Panc1 (cell line): ENCODE results near the gene TMA7. TPM values are rescaled to one million over a fixed set of nuclear protein-coding genes. Genes with fewer than 3 reads are reported as not detected.

Experiments used
- ATAC-seq: fragments of 200-7000 bp; cut with Tn5 transposase; 2 replicates; pipeline ENCODE4 v1.9.1; 2020; ENCODE audit warnings: mild to moderate bottlenecking, moderate library complexity
- BruUV-seq: library from RNA; stranded (reverse); fragments of 400-500 nt; replicated peaks from 2 replicates; lab custom pipeline; 2021; lab: Mats Ljungman, UMichigan
- CTCF ChIA-PET: fragments of 300-600 bp; sonication (Branson Sonifier 250); formaldehyde crosslinking; loops from one replicate; lab custom pipeline; 2022; ENCODE audit warnings: antibody characterized with exemption; lab: Charles Lee
- POLR2A ChIA-PET: fragments of 300-600 bp; sonication (Branson Sonifier 250); formaldehyde crosslinking; loops from one replicate; lab custom pipeline; 2022; ENCODE audit warnings: antibody characterized with exemption; lab: Charles Lee
- DNase-seq: peaks from one replicate; pipeline ENCODE4 v3.0.0-alpha.2; 2010; ENCODE audit warnings: low read depth, low spot score
- H3K27ac ChIP-seq: 2 replicates; pipeline ENCODE4 v1.5.1; 2011; ENCODE audit warnings: mild to moderate bottlenecking, low read length, inconsistent platforms
- H3K27me3 ChIP-seq: fragments of 200-500 bp; sonication (Bioruptor generic); 2 replicates; pipeline ENCODE4 v1.6.0; 2014; ENCODE audit warnings: low read length, inconsistent platforms; ENCODE audit not compliant: control insufficient read depth, insufficient read depth
- H3K36me3 ChIP-seq: fragments of 200-500 bp; sonication (Bioruptor generic); 2 replicates; pipeline ENCODE4 v1.5.1; 2014; ENCODE audit warnings: inconsistent platforms, mild to moderate bottlenecking, low read length, moderate library complexity; ENCODE audit not compliant: control insufficient read depth, insufficient read depth
- H3K4me1 ChIP-seq: 2 replicates; pipeline ENCODE4 v1.5.1; 2011; ENCODE audit warnings: inconsistent platforms, mild to moderate bottlenecking, low read length, moderate library complexity; ENCODE audit not compliant: control insufficient read depth, insufficient read depth
- H3K4me3 ChIP-seq, 2 experiments: 2 replicates each; pipeline ENCODE4 v1.5.1; 2011 to 2012; ENCODE audit warnings: low read depth in 2 of 2, low read length in 2 of 2, mild to moderate bottlenecking in 2 of 2, inconsistent platforms in 1 of 2, moderate library complexity in 1 of 2
- H3K9me3 ChIP-seq: fragments of 200-500 bp; sonication (Bioruptor generic); 2 replicates; pipeline ENCODE4 v1.5.1; 2014; ENCODE audit warnings: low read depth, mild to moderate bottlenecking, inconsistent platforms, low read length, moderate library complexity; ENCODE audit not compliant: control insufficient read depth, insufficient read depth
- POLR2AphosphoS5 ChIP-seq: IDR thresholded peaks from 2 replicates; pipeline ENCODE4 v1.6.1; 2012; ENCODE audit warnings: mild to moderate bottlenecking, low read depth, low read length, moderate library complexity
- SIN3A ChIP-seq: IDR thresholded peaks from 2 replicates; pipeline ENCODE4 v1.6.1; 2012; ENCODE audit warnings: low read depth, mild to moderate bottlenecking, low read length, moderate library complexity, borderline replicate concordance; ENCODE audit not compliant: insufficient read depth
- TCF7L2 ChIP-seq: IDR thresholded peaks from 2 replicates; pipeline ENCODE4 v1.6.1; 2011; ENCODE audit warnings: mild to moderate bottlenecking, low read depth, low read length, inconsistent platforms
- in situ Hi-C: cut with HindIII; loops from 2 replicates; pipeline ENCODE4 v1.10.0; 2016; ENCODE audit warnings: low sequenced_read_pairs, low pct_unique_long_range_greater_than_20kb
- intact Hi-C: fragments of 100-400 bp; cut with micrococcal nuclease; formaldehyde crosslinking; loops from one replicate; pipeline ENCODE4 v1.10.0; 2022; ENCODE audit not compliant: unreplicated experiment
- total RNA-seq: library from RNA; stranded (reverse); gene quantifications from one replicate; pipeline ENCODE4 v1.2.1, GENCODE V29; 2021; ENCODE audit not compliant: unreplicated experiment
- TF ChIP-seq, protein P1 (sequence below): fragments of 450-650 bp; IDR thresholded peaks from 2 replicates; pipeline ENCODE4 v1.5.1; 2017; ENCODE audit warnings: mild to moderate bottlenecking
- TF ChIP-seq, protein P2 (sequence below), 2 experiments: IDR thresholded peaks; 2 replicates each; pipeline ENCODE4 v1.6.1; 2011 to 2012; ENCODE audit warnings: low read depth in 2 of 2, control low read depth in 1 of 2, low read length in 1 of 2, mild to moderate bottlenecking in 1 of 2, moderate library complexity in 1 of 2; ENCODE audit not compliant: insufficient read depth in 1 of 2

The TMA7 gene
- total RNA-seq, 1 experiment from 2014 or later = 175 TPM

DNA sequence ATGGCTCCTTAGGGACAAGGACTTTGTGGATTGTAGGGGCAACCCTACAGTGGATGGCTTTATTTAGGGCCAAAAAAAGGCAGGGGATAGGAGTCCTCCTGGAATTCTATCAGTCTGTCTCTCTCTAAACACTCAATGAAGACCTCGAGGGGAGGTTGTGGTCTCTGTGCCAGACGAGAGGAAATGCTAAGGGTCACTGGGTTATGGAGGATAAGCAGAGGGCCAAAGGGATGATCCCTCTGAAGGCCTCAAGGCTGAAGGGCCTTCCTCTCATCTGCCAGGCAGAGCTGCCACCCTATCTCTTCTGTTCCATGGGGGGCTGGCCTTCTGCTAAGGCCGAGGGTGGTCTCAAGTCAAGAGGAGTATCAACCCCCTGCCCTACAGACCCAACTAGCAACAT lies 37.1 kb upstream of the TMA7 start:
- ATAC-seq (no peak), DNase-seq (no peak)
- Histone ChIP-seq H3K9me3 (no peaks in the 10 kb centered on the region), H3K27me3 (no peaks in the 10 kb centered on the region), H3K36me3 (no peaks in the 10 kb centered on the region), H3K4me3 (no peak overlapping the region), H3K27ac (no peak overlapping the region), H3K4me1 (no peaks in the 10 kb centered on the region)
- BruUV-seq = no TSS peak
- TF ChIP-seq TCF7L2 = no peak
- TF ChIP-seq, protein P1, sequence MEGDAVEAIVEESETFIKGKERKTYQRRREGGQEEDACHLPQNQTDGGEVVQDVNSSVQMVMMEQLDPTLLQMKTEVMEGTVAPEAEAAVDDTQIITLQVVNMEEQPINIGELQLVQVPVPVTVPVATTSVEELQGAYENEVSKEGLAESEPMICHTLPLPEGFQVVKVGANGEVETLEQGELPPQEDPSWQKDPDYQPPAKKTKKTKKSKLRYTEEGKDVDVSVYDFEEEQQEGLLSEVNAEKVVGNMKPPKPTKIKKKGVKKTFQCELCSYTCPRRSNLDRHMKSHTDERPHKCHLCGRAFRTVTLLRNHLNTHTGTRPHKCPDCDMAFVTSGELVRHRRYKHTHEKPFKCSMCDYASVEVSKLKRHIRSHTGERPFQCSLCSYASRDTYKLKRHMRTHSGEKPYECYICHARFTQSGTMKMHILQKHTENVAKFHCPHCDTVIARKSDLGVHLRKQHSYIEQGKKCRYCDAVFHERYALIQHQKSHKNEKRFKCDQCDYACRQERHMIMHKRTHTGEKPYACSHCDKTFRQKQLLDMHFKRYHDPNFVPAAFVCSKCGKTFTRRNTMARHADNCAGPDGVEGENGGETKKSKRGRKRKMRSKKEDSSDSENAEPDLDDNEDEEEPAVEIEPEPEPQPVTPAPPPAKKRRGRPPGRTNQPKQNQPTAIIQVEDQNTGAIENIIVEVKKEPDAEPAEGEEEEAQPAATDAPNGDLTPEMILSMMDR = no peak
- TF ChIP-seq, protein P2, sequence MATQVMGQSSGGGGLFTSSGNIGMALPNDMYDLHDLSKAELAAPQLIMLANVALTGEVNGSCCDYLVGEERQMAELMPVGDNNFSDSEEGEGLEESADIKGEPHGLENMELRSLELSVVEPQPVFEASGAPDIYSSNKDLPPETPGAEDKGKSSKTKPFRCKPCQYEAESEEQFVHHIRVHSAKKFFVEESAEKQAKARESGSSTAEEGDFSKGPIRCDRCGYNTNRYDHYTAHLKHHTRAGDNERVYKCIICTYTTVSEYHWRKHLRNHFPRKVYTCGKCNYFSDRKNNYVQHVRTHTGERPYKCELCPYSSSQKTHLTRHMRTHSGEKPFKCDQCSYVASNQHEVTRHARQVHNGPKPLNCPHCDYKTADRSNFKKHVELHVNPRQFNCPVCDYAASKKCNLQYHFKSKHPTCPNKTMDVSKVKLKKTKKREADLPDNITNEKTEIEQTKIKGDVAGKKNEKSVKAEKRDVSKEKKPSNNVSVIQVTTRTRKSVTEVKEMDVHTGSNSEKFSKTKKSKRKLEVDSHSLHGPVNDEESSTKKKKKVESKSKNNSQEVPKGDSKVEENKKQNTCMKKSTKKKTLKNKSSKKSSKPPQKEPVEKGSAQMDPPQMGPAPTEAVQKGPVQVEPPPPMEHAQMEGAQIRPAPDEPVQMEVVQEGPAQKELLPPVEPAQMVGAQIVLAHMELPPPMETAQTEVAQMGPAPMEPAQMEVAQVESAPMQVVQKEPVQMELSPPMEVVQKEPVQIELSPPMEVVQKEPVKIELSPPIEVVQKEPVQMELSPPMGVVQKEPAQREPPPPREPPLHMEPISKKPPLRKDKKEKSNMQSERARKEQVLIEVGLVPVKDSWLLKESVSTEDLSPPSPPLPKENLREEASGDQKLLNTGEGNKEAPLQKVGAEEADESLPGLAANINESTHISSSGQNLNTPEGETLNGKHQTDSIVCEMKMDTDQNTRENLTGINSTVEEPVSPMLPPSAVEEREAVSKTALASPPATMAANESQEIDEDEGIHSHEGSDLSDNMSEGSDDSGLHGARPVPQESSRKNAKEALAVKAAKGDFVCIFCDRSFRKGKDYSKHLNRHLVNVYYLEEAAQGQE (IDR thresholded peaks at IDR 0.05; ENCODE audit: insufficient read depth in 1 of 2, low read depth in 2 of 2, low read length in 1 of 2) = no peak
- no peak for TF ChIP-seq SIN3A
- no peak for TF ChIP-seq POLR2AphosphoS5
- ChIA-PET POLR2A (interaction anchor here (0.7 kb wide), 1 partner anchor 31 kb away, joined by 3 read pairs; no protein-coding TSS in a partner anchor), CTCF (interaction anchor here (1.1 to 5.2 kb wide), 2 partner anchors 30 to 33 kb away, joined by 3 to 98 read pairs; no protein-coding TSS in a partner anchor)
- in situ Hi-C loops = no loop called here
- intact Hi-C loops = loop anchor here (5.0 kb wide), 1 partner anchor 34 kb away; no protein-coding TSS in a partner anchor

DNA sequence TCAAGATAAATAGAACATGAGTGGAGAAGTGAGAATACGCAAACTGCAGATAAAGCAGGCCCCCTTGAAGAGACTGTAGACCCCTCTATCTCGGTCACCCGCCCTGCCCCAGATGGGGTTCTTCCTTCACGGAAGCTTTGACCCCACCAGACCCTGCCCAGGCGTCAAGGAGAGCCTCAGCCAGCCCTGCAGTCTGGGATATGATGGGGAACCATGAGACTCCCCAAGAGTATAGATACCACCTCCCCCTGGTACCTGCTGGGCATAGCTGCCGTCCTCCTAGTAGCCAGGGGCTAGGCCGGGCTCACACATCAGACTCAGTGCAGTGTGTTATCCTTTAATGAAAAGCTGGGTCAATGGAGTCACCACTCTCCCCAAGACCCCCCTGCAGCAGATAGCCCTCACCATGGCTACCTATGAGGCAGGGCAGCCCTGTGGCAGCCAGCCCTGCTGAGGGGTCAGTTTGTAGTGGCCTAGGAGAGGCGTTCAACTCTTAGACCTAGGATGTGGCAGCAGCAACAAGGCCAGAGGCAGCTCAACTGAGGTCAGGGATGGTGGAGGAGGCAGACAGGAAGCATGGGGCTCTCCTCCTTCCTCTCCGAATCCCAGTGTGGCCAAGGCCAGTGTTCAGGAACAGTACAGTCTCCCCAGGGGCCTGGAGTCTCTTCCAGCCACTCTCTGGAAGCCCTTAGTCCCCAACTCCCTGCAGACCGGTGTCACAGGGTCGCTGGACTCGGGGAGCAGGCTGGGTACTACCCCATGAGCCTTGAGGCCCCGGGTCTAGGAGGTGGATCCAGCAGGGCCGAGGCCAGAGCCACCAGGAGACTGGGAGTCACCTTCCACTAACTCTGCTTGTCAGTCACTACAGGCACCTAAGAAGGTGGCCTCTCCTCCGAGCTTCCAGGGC lies 36.3 kb upstream of the TMA7 start:
- in situ Hi-C loops = no loop called here
- no peaks in the 10 kb centered on the region for H3K9me3 ChIP-seq
- no peak for ATAC-seq
- H3K27me3 ChIP-seq = no peaks in the 10 kb centered on the region
- no peaks in the 10 kb centered on the region for H3K4me1 ChIP-seq
- no peak overlapping the region for H3K27ac ChIP-seq
- POLR2A ChIA-PET = no interaction called here
- H3K4me3 ChIP-seq = no peak overlapping the region
- TF ChIP-seq POLR2AphosphoS5 (no peak), SIN3A (no peak), TCF7L2 (no peak)
- TF ChIP-seq, protein P2 (IDR thresholded peaks at IDR 0.05; ENCODE audit: insufficient read depth in 1 of 2, low read depth in 2 of 2, low read length in 1 of 2) = no peak
- TF ChIP-seq, protein P1 = no peak
- H3K36me3 ChIP-seq = no peaks in the 10 kb centered on the region
- no peak for DNase-seq
- BruUV-seq = no TSS peak
- CTCF ChIA-PET = interaction anchor here (1.1 to 5.2 kb wide), 3 partner anchors 29 to 33 kb away, joined by 3 to 98 read pairs (median 7); no protein-coding TSS in a partner anchor
- intact Hi-C loops = loop anchor here (5.0 kb wide), 1 partner anchor 34 kb away; no protein-coding TSS in a partner anchor
